GM21619 (cell line): ENCODE data around the gene TTC28.
"Not testable (repeated sequence)": the region's sequence is repeated elsewhere in the genome, so short reads cannot be mapped to it uniquely, and the experiment has no call there.

ENCODE experiments used
- ATAC-seq: cut with Tn5 transposase; IDR thresholded peaks from one replicate; pipeline ENCODE4 v1.9.1; 2021; ENCODE audit not compliant: unreplicated experiment

Gene TTC28

GRCh38 chr22:28120691-28121592 lies 558.7 kb downstream of the TTC28 start:
- no peak for ATAC-seq

GRCh38 chr22:28118957-28119631 lies 560.5 kb downstream of the TTC28 start:
- ATAC-seq: no peak

GRCh38 chr22:28116219-28116673 lies 563.4 kb downstream of the TTC28 start:
- no peak for ATAC-seq

- ATAC-seq: no peak
These were observed 564.2 kb downstream of the TTC28 start for GRCh38 chr22:28115426-28115825.

- ATAC-seq: no peak
These were observed 567.0 kb downstream of the TTC28 start for GRCh38 chr22:28112548-28113043.

GRCh38 chr22:28112190-28112544 lies 567.5 kb downstream of the TTC28 start:
- ATAC-seq: no peak

GRCh38 chr22:28111501-28112189 lies 568.0 kb downstream of the TTC28 start:
- ATAC-seq: no peak

GRCh38 chr22:28108851-28109250 lies 570.8 kb downstream of the TTC28 start:
- no peak for ATAC-seq

- ATAC-seq: no peak
These were observed 573.0 kb downstream of the TTC28 start for GRCh38 chr22:28106617-28107016.

GRCh38 chr22:28105988-28106387 lies 573.7 kb downstream of the TTC28 start:
- ATAC-seq: no peak

GRCh38 chr22:28105413-28105812 lies 574.2 kb downstream of the TTC28 start:
- no peak for ATAC-seq

- ATAC-seq: no peak
These were observed 576.0 kb downstream of the TTC28 start for GRCh38 chr22:28103596-28103995.

- no peak for ATAC-seq
These were observed 577.4 kb downstream of the TTC28 start for GRCh38 chr22:28102151-28102812.

- ATAC-seq: no peak
These were observed 582.0 kb downstream of the TTC28 start for GRCh38 chr22:28097627-28098026.

GRCh38 chr22:28096161-28096560 lies 583.5 kb downstream of the TTC28 start:
- no peak for ATAC-seq

- no peak for ATAC-seq
These were observed 584.1 kb downstream of the TTC28 start for GRCh38 chr22:28095316-28096095.

- no peak for ATAC-seq
These were observed 584.9 kb downstream of the TTC28 start for GRCh38 chr22:28094771-28095170.

GRCh38 chr22:28093711-28094110 lies 585.9 kb downstream of the TTC28 start:
- ATAC-seq: no peak

- no peak for ATAC-seq
These were observed 588.2 kb downstream of the TTC28 start for GRCh38 chr22:28091486-28091885.

- not testable (repeated sequence) for ATAC-seq
These were observed 590.1 kb downstream of the TTC28 start for GRCh38 chr22:28089541-28089940.
